Panc1 (cell line): ENCODE data around the gene RPL19. TPM values are rescaled to one million over a fixed set of nuclear protein-coding genes. Genes with fewer than 3 reads are reported as not detected.

ENCODE experiments used
- ATAC-seq: fragments of 200-7000 bp; cut with Tn5 transposase; 2 replicates; pipeline ENCODE4 v1.9.1; 2020; ENCODE audit warnings: mild to moderate bottlenecking, moderate library complexity
- BruUV-seq: library from RNA; stranded (reverse); fragments of 400-500 nt; replicated peaks from 2 replicates; lab custom pipeline; 2021; lab: Mats Ljungman, UMichigan
- CTCF ChIA-PET: fragments of 300-600 bp; sonication (Branson Sonifier 250); formaldehyde crosslinking; loops from one replicate; lab custom pipeline; 2022; ENCODE audit warnings: antibody characterized with exemption; lab: Charles Lee
- POLR2A ChIA-PET: fragments of 300-600 bp; sonication (Branson Sonifier 250); formaldehyde crosslinking; loops from one replicate; lab custom pipeline; 2022; ENCODE audit warnings: antibody characterized with exemption; lab: Charles Lee
- DNase-seq: peaks from one replicate; pipeline ENCODE4 v3.0.0-alpha.2; 2010; ENCODE audit warnings: low read depth, low spot score
- H3K27ac ChIP-seq: 2 replicates; pipeline ENCODE4 v1.5.1; 2011; ENCODE audit warnings: mild to moderate bottlenecking, low read length, inconsistent platforms
- H3K27me3 ChIP-seq: fragments of 200-500 bp; sonication (Bioruptor generic); 2 replicates; pipeline ENCODE4 v1.6.0; 2014; ENCODE audit warnings: low read length, inconsistent platforms; ENCODE audit not compliant: control insufficient read depth, insufficient read depth
- H3K36me3 ChIP-seq: fragments of 200-500 bp; sonication (Bioruptor generic); 2 replicates; pipeline ENCODE4 v1.5.1; 2014; ENCODE audit warnings: inconsistent platforms, mild to moderate bottlenecking, low read length, moderate library complexity; ENCODE audit not compliant: control insufficient read depth, insufficient read depth
- H3K4me1 ChIP-seq: 2 replicates; pipeline ENCODE4 v1.5.1; 2011; ENCODE audit warnings: inconsistent platforms, mild to moderate bottlenecking, low read length, moderate library complexity; ENCODE audit not compliant: control insufficient read depth, insufficient read depth
- H3K4me3 ChIP-seq, 2 experiments: 2 replicates each; pipeline ENCODE4 v1.5.1; 2011 to 2012; ENCODE audit warnings: low read depth in 2 of 2, low read length in 2 of 2, mild to moderate bottlenecking in 2 of 2, inconsistent platforms in 1 of 2, moderate library complexity in 1 of 2
- H3K9me3 ChIP-seq: fragments of 200-500 bp; sonication (Bioruptor generic); 2 replicates; pipeline ENCODE4 v1.5.1; 2014; ENCODE audit warnings: low read depth, mild to moderate bottlenecking, inconsistent platforms, low read length, moderate library complexity; ENCODE audit not compliant: control insufficient read depth, insufficient read depth
- CTCF ChIP-seq: fragments of 450-650 bp; IDR thresholded peaks from 2 replicates; pipeline ENCODE4 v1.5.1; 2017; ENCODE audit warnings: mild to moderate bottlenecking
- POLR2AphosphoS5 ChIP-seq: IDR thresholded peaks from 2 replicates; pipeline ENCODE4 v1.6.1; 2012; ENCODE audit warnings: mild to moderate bottlenecking, low read depth, low read length, moderate library complexity
- TCF7L2 ChIP-seq: IDR thresholded peaks from 2 replicates; pipeline ENCODE4 v1.6.1; 2011; ENCODE audit warnings: mild to moderate bottlenecking, low read depth, low read length, inconsistent platforms
- in situ Hi-C: cut with HindIII; loops from 2 replicates; pipeline ENCODE4 v1.10.0; 2016; ENCODE audit warnings: low sequenced_read_pairs, low pct_unique_long_range_greater_than_20kb
- intact Hi-C: fragments of 100-400 bp; cut with micrococcal nuclease; formaldehyde crosslinking; loops from one replicate; pipeline ENCODE4 v1.10.0; 2022; ENCODE audit not compliant: unreplicated experiment
- total RNA-seq: library from RNA; stranded (reverse); gene quantifications from one replicate; pipeline ENCODE4 v1.2.1, GENCODE V29; 2021; ENCODE audit not compliant: unreplicated experiment

RPL19 gene
- total RNA-seq, 1 experiment from 2014 or later: 971 TPM

- ATAC-seq (no peak), DNase-seq (no peak)
- H3K27ac ChIP-seq: no peak overlapping the region
- ChIA-PET CTCF (interaction anchor here (0.6 kb wide), 1 partner anchor 17 kb away, joined by 5 read pairs; no protein-coding TSS in a partner anchor), POLR2A (no interaction called here)
- no TSS peak for BruUV-seq
- in situ Hi-C loops: no loop called here
- no peaks in the 10 kb centered on the region for H3K9me3 ChIP-seq
- H3K36me3 ChIP-seq: no peaks in the 10 kb centered on the region
- H3K27me3 ChIP-seq: no peaks in the 10 kb centered on the region
- no peak overlapping the region for H3K4me3 ChIP-seq
- intact Hi-C loops: no loop called here
- TF ChIP-seq TCF7L2 (0 out of 2 replicates have a peak, but pooled peaks have one; percentile 28), POLR2AphosphoS5 (no peak)
- no peaks in the 10 kb centered on the region; the same call in 1 of the 2 replicates for H3K4me1 ChIP-seq
These were observed 51.9 kb downstream of the RPL19 start for GRCh38 chr17:39251997-39252396.

DNA sequence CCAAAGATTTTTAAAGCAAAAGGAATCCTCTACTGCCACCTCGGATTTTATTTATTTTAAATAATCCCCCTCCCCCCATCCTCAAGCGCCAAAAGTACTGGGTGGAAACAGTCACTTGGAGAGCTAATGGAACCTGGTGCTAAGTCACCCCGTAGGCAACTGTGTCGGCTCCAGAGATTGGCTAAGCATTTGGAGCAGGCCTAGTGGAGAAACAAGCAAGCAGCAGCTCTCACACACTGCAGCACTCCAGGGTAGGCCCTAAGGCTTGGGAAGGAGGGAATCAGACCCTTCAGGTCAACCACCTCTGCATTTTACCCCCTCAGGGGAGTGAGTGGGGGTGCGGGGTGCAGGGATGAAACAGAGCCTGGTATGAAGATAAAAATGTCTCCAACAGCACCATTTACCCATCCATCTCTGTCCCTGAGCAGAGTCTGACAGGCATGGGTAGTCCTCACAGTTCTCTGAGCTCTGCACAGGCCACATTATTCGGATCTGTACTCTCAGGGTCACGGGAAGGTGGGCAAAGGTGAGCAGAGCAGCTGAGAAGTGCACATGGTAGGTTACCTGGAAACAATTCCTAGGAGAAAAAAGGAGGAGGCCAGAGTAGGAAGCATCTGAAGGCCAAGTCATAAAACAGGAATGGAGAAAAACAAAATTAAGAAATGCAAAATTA is 52.8 kb downstream of the RPL19 start:
- intact Hi-C loops: no loop called here
- H3K27me3 ChIP-seq: no peaks in the 10 kb centered on the region
- H3K4me1 ChIP-seq: no peaks in the 10 kb centered on the region; the same call in 1 of the 2 replicates
- ChIA-PET POLR2A (no interaction called here), CTCF (interaction anchor here (0.6 to 0.7 kb wide), 2 partner anchors 18 to 371 kb away, joined by 5 read pairs; no protein-coding TSS in a partner anchor)
- no peaks in the 10 kb centered on the region for H3K36me3 ChIP-seq
- ATAC-seq: no peak
- H3K27ac ChIP-seq: no peak overlapping the region
- TF ChIP-seq CTCF: no peak
- BruUV-seq: no TSS peak
- in situ Hi-C loops: no loop called here
- no peak overlapping the region for H3K4me3 ChIP-seq
- no peaks in the 10 kb centered on the region for H3K9me3 ChIP-seq
- no peak for DNase-seq

Other genes starting within 250 kb of the RPL19 start
- not detected for gene FBXO47, start 232.9 kb upstream of the RPL19 start, total RNA-seq
- gene PLXDC1, start 48.6 kb upstream of the RPL19 start, total RNA-seq: not detected
- not detected for gene ARL5C, start 34.1 kb upstream of the RPL19 start, total RNA-seq
- 14.9 TPM for gene CACNB1, start 2.6 kb upstream of the RPL19 start, total RNA-seq
- gene STAC2, start 25.7 kb downstream of the RPL19 start, total RNA-seq: 0.08 TPM
- 9.9 TPM for gene FBXL20, start 201.3 kb downstream of the RPL19 start, total RNA-seq